Chondrocyte (in vitro differentiated cells): Measurements from ENCODE around the gene HFE. TPM values are rescaled to one million over a fixed set of nuclear protein-coding genes. Genes with fewer than 3 reads are reported as not detected.
"Not testable (repeated sequence)": the region's sequence is repeated elsewhere in the genome, so short reads cannot be mapped to it uniquely, and the experiment has no call there.

Experiments
- DNase-seq: peaks from one replicate; pipeline ENCODE4 v3.0.0; 2021; ENCODE audit warnings: mixed read lengths, low spot score
- H3K27ac Mint-ChIP-seq: one replicate; pipeline ENCODE4 v1.8.0; 2021; ENCODE audit warnings: mild to moderate bottlenecking, moderate library complexity, mixed read lengths; ENCODE audit not compliant: unreplicated experiment
- H3K27me3 Mint-ChIP-seq: 2 replicates; pipeline ENCODE4 v1.8.0; 2021; ENCODE audit warnings: low read depth, mixed read lengths
- H3K36me3 Mint-ChIP-seq: 2 replicates; pipeline ENCODE4 v1.8.0; 2021; ENCODE audit warnings: low read depth, mixed read lengths
- H3K4me1 Mint-ChIP-seq: 2 replicates; pipeline ENCODE4 v1.8.0; 2021; ENCODE audit warnings: low read depth, mild to moderate bottlenecking, mixed read lengths
- H3K4me3 Mint-ChIP-seq: one replicate; pipeline ENCODE4 v1.8.0; 2021; ENCODE audit warnings: mild to moderate bottlenecking, moderate library complexity, mixed read lengths; ENCODE audit not compliant: unreplicated experiment
- H3K9me3 Mint-ChIP-seq: 2 replicates; pipeline ENCODE4 v1.8.0; 2021; ENCODE audit warnings: low read depth, mixed read lengths
- CTCF ChIP-seq: fragments of 200-600 bp; sonication (generic); IDR thresholded peaks from 2 replicates; pipeline ENCODE4 v1.5.0; 2021; ENCODE audit warnings: antibody characterized with exemption, mild to moderate bottlenecking, moderate library complexity
- total RNA-seq: library from RNA; stranded (reverse); gene quantifications from 3 replicates; pipeline ENCODE4 v1.2.1, GENCODE V29; 2021

The HFE gene
- total RNA-seq, 1 donor from 2014 or later: 6.1 TPM

GRCh38 chr6:26045065-26045927 lies 41.9 kb upstream of the HFE start:
- no peak overlapping the region for H3K27ac Mint-ChIP-seq
- H3K27me3 Mint-ChIP-seq: no peaks in the 10 kb centered on the region
- TF ChIP-seq CTCF: no peak
- H3K9me3 Mint-ChIP-seq: no peaks in the 10 kb centered on the region
- no peak for DNase-seq
- no peaks in the 10 kb centered on the region for H3K36me3 Mint-ChIP-seq
- H3K4me3 Mint-ChIP-seq: no peak overlapping the region
- peaks cover 3% of the 10 kb centered on the region for H3K4me1 Mint-ChIP-seq

- Mint-ChIP-seq H3K9me3 (no peaks in the 10 kb centered on the region), H3K4me1 (peaks cover 3% of the 10 kb centered on the region), H3K4me3 (no peak overlapping the region), H3K27me3 (no peaks in the 10 kb centered on the region), H3K27ac (no peak overlapping the region), H3K36me3 (no peaks in the 10 kb centered on the region)
- no peak for DNase-seq
- TF ChIP-seq CTCF: no peak
Observed at GRCh38 chr6:26045928-26046368, 41.3 kb upstream of the HFE start.

- H3K4me3 Mint-ChIP-seq, H3K27ac Mint-ChIP-seq, H3K9me3 Mint-ChIP-seq, DNase-seq, H3K27me3 Mint-ChIP-seq, H3K36me3 Mint-ChIP-seq, H3K4me1 Mint-ChIP-seq: not testable (repeated sequence)
Observed at GRCh38 chr6:26047329-26047728, 39.9 kb upstream of the HFE start.

- Mint-ChIP-seq H3K9me3 (no peaks in the 10 kb centered on the region), H3K4me3 (no peak overlapping the region), H3K4me1 (peaks cover 3% of the 10 kb centered on the region), H3K36me3 (no peaks in the 10 kb centered on the region), H3K27ac (no peak overlapping the region), H3K27me3 (no peaks in the 10 kb centered on the region)
- no peak for DNase-seq
- no peak for TF ChIP-seq CTCF
Observed at GRCh38 chr6:26048590-26048989, 38.6 kb upstream of the HFE start.

- Mint-ChIP-seq H3K4me3 (no peak overlapping the region), H3K27ac (no peak overlapping the region)
Observed at GRCh38 chr6:26051665-26052310, 35.4 kb upstream of the HFE start.

GRCh38 chr6:26052762-26053250 lies 34.4 kb upstream of the HFE start:
- H3K27ac Mint-ChIP-seq, H3K36me3 Mint-ChIP-seq, DNase-seq, H3K9me3 Mint-ChIP-seq, H3K27me3 Mint-ChIP-seq, H3K4me3 Mint-ChIP-seq: not testable (repeated sequence)
- H3K4me1 Mint-ChIP-seq: peaks cover 12% of the 10 kb centered on the region

More at GRCh38 chr6:26051665-26052310, 35.4 kb upstream of the HFE start:
- H3K27me3 Mint-ChIP-seq: no peaks in the 10 kb centered on the region
- no peak for TF ChIP-seq CTCF
- H3K4me1 Mint-ChIP-seq: peaks cover 10% of the 10 kb centered on the region
- H3K36me3 Mint-ChIP-seq: no peaks in the 10 kb centered on the region
- DNase-seq: no peak
- no peaks in the 10 kb centered on the region for H3K9me3 Mint-ChIP-seq
